Activated B cell treated with CpG ODN at 0.5 μM for 24 hours (primary cell): ENCODE measurements around the gene POR. TPM values are rescaled to one million over a fixed set of nuclear protein-coding genes. Genes with fewer than 3 reads are reported as not detected.

Source experiments
- ATAC-seq: fragments of 200-7000 bp; cut with Tn5 transposase; one replicate; pipeline ENCODE4 v1.10.0; 2021; ENCODE audit warnings: low read depth, mild to moderate bottlenecking, moderate library complexity
- CTCF ChIA-PET: fragments of 350-600 bp; sonication (Branson Sonifier 250); formaldehyde crosslinking; loops from one replicate; lab custom pipeline; 2021; ENCODE audit warnings: antibody characterized with exemption; lab: Charles Lee
- POLR2A ChIA-PET: fragments of 350-600 bp; sonication (Branson Sonifier 250); formaldehyde crosslinking; loops from one replicate; lab custom pipeline; 2021; ENCODE audit warnings: antibody characterized with exemption; lab: Charles Lee
- DNase-seq: peaks from one replicate; pipeline ENCODE4 v3.0.0; 2022
- H3K27ac Mint-ChIP-seq: one replicate; pipeline ENCODE4 v1.8.0; 2020; ENCODE audit warnings: mixed read lengths
- H3K27me3 Mint-ChIP-seq: one replicate; pipeline ENCODE4 v1.8.0; 2021; ENCODE audit warnings: mixed read lengths
- H3K36me3 Mint-ChIP-seq: one replicate; pipeline ENCODE4 v1.8.0; 2021; ENCODE audit warnings: low read depth, mixed read lengths
- H3K4me1 Mint-ChIP-seq: one replicate; pipeline ENCODE4 v1.8.0; 2021; ENCODE audit warnings: mixed read lengths
- H3K4me3 Mint-ChIP-seq: one replicate; pipeline ENCODE4 v1.8.0; 2020; ENCODE audit warnings: mild to moderate bottlenecking, mixed read lengths
- H3K9me3 Mint-ChIP-seq: one replicate; pipeline ENCODE4 v1.8.0; 2020; ENCODE audit warnings: mixed read lengths
- CTCF ChIP-seq: fragments of 200-600 bp; IDR thresholded peaks from one replicate; pipeline ENCODE4 v1.8.0; 2022; ENCODE audit warnings: antibody characterized with exemption, mild to moderate bottlenecking
- intact Hi-C: fragments of 100-400 bp; cut with micrococcal nuclease; formaldehyde crosslinking; loops from one replicate; pipeline ENCODE4 v1.15.1; 2024
- total RNA-seq: library from RNA; stranded (reverse); gene quantifications from 2 replicates; pipeline ENCODE4 v1.2.3, GENCODE V29; 2022

POR gene
- total RNA-seq, 1 donor from 2014 or later: 63.5 TPM

GRCh38 chr7:75979759-75980429, 64.9 kb downstream of the POR start:
- H3K27ac Mint-ChIP-seq: no peak overlapping the region
- no peaks in the 10 kb centered on the region for H3K9me3 Mint-ChIP-seq
- no peak for TF ChIP-seq CTCF

GRCh38 chr7:75980430-75981202, 65.7 kb downstream of the POR start:
- POLR2A ChIA-PET: no interaction called here
- H3K4me3 Mint-ChIP-seq: no peak overlapping the region
- CTCF ChIA-PET: no interaction called here
- intact Hi-C loops: no loop called here
- H3K9me3 Mint-ChIP-seq: no peaks in the 10 kb centered on the region
- ATAC-seq (no peak), DNase-seq (no peak)
- peaks cover 55% of the 10 kb centered on the region for H3K36me3 Mint-ChIP-seq
- H3K4me1 Mint-ChIP-seq: no peaks in the 10 kb centered on the region
- no peak for TF ChIP-seq CTCF
- no peak overlapping the region for H3K27ac Mint-ChIP-seq
- no peaks in the 10 kb centered on the region for H3K27me3 Mint-ChIP-seq

More at GRCh38 chr7:75979759-75980429, 64.9 kb downstream of the POR start:
- CTCF ChIA-PET: no interaction called here
- no peak for DNase-seq
- Mint-ChIP-seq H3K4me3 (no peak overlapping the region), H3K4me1 (no peaks in the 10 kb centered on the region), H3K36me3 (peaks cover 51% of the 10 kb centered on the region), H3K27me3 (no peaks in the 10 kb centered on the region)
- intact Hi-C loops: no loop called here
- POLR2A ChIA-PET: no interaction called here
- ATAC-seq: no peak

GRCh38 chr7:75981203-75981452, 66.2 kb downstream of the POR start:
- TF ChIP-seq CTCF: no peak
- DNase-seq: no peak
- ChIA-PET POLR2A (no interaction called here), CTCF (no interaction called here)
- no peaks in the 10 kb centered on the region for H3K9me3 Mint-ChIP-seq
- H3K27ac Mint-ChIP-seq: no peak overlapping the region
- no peaks in the 10 kb centered on the region for H3K4me1 Mint-ChIP-seq
- peaks cover 60% of the 10 kb centered on the region for H3K36me3 Mint-ChIP-seq
- no peak overlapping the region for H3K4me3 Mint-ChIP-seq
- ATAC-seq: no peak
- intact Hi-C loops: no loop called here
- H3K27me3 Mint-ChIP-seq: no peaks in the 10 kb centered on the region

GRCh38 chr7:75981453-75982305, 66.7 kb downstream of the POR start:
- TF ChIP-seq CTCF: no peak
- ATAC-seq (no peak), DNase-seq (no peak)
- intact Hi-C loops: no loop called here
- Mint-ChIP-seq H3K27me3 (no peaks in the 10 kb centered on the region), H3K27ac (no peak overlapping the region), H3K9me3 (no peaks in the 10 kb centered on the region), H3K4me3 (no peak overlapping the region), H3K4me1 (no peaks in the 10 kb centered on the region), H3K36me3 (peaks cover 62% of the 10 kb centered on the region)
- POLR2A ChIA-PET: interaction anchor here (0.6 to 0.7 kb wide), 2 partner anchors 60 to 148 kb away, joined by 3 read pairs; no protein-coding TSS in a partner anchor
- CTCF ChIA-PET: interaction anchor here (1.2 kb wide), 1 partner anchor 39 kb away, joined by 4 read pairs; no protein-coding TSS in a partner anchor
